GM23248 (cell line): Measurements from ENCODE around the gene ZNF462. TPM values are rescaled to one million over a fixed set of nuclear protein-coding genes. Genes with fewer than 3 reads are reported as not detected.

ENCODE experiments used
- DNase-seq: peaks from one replicate; pipeline ENCODE4 v3.0.0-alpha.2; 2015
- H2AFZ ChIP-seq: fragments of 200-600 bp; sonication (generic); 2 replicates; pipeline ENCODE4 v1.6.1; 2016; ENCODE audit warnings: antibody characterized with exemption
- H3F3A ChIP-seq: fragments of 200-600 bp; sonication (generic); 2 replicates; pipeline ENCODE4 v1.6.1; 2016; ENCODE audit warnings: mild to moderate bottlenecking, antibody characterized with exemption, mixed run types; ENCODE audit not compliant: insufficient read depth
- H3K27ac ChIP-seq: fragments of 200-600 bp; sonication (generic); 2 replicates; pipeline ENCODE4 v1.5.1; 2016; ENCODE audit warnings: mild to moderate bottlenecking
- H3K27me3 ChIP-seq: fragments of 200-600 bp; sonication (generic); replicated peaks from 2 replicates; pipeline ENCODE4 v1.6.1; 2016; ENCODE audit warnings: mild to moderate bottlenecking; ENCODE audit not compliant: insufficient read depth
- H3K36me3 ChIP-seq: fragments of 200-600 bp; sonication (generic); 2 replicates; pipeline ENCODE4 v1.6.1; 2016; ENCODE audit warnings: low read depth, mild to moderate bottlenecking
- H3K4me1 ChIP-seq: fragments of 200-600 bp; sonication (generic); 2 replicates; pipeline ENCODE4 v1.6.1; 2016; ENCODE audit warnings: mild to moderate bottlenecking; ENCODE audit not compliant: insufficient read depth
- H3K4me2 ChIP-seq: fragments of 200-600 bp; sonication (generic); one replicate; pipeline ENCODE4 v1.6.1; 2016; ENCODE audit warnings: mild to moderate bottlenecking; ENCODE audit not compliant: unreplicated experiment
- H3K4me3 ChIP-seq: fragments of 200-600 bp; sonication (generic); 2 replicates; pipeline ENCODE4 v1.5.1; 2016; ENCODE audit warnings: mild to moderate bottlenecking
- H3K79me2 ChIP-seq: fragments of 200-600 bp; sonication (generic); 2 replicates; pipeline ENCODE4 v1.6.1; 2016; ENCODE audit warnings: mild to moderate bottlenecking; ENCODE audit not compliant: insufficient read depth
- H3K9ac ChIP-seq: fragments of 200-600 bp; sonication (generic); 2 replicates; pipeline ENCODE4 v1.6.1; 2016; ENCODE audit warnings: mild to moderate bottlenecking
- H3K9me2 ChIP-seq: fragments of 200-600 bp; sonication (generic); 2 replicates; pipeline ENCODE4 v1.6.1; 2016; ENCODE audit warnings: mixed run types, mild to moderate bottlenecking, moderate library complexity; ENCODE audit not compliant: insufficient read depth
- H3K9me3 ChIP-seq: fragments of 200-600 bp; sonication (generic); one replicate; pipeline ENCODE4 v1.6.1; 2017; ENCODE audit warnings: low read depth
- H4K20me1 ChIP-seq: fragments of 200-600 bp; sonication (generic); 2 replicates; pipeline ENCODE4 v1.6.0; 2016; ENCODE audit not compliant: insufficient read depth
- EZH2 ChIP-seq: fragments of 200-600 bp; sonication (generic); IDR thresholded peaks from 2 replicates; pipeline ENCODE4 v1.6.1; 2018; ENCODE audit warnings: antibody characterized with exemption, mild to moderate bottlenecking; ENCODE audit not compliant: insufficient read depth, poor library complexity, severe bottlenecking
- EZH2phosphoT487 ChIP-seq: fragments of 200-600 bp; sonication (generic); IDR thresholded peaks from 2 replicates; pipeline ENCODE4 v1.6.1; 2018; ENCODE audit warnings: antibody characterized with exemption, moderate library complexity, mild to moderate bottlenecking, low read depth; ENCODE audit not compliant: insufficient read depth
- WGBS, 2 experiments: methylation state at CpG; one replicate each; pipeline ENCODE4 v1.1.6; 2015 to 2017; ENCODE audit warnings: low lambda C conversion rate in 2 of 2, low coverage in 1 of 2; ENCODE audit errors: missing lambda C conversion rate in 2 of 2; 5-methylcytosine and 5-hydroxymethylcytosine counted together
- in situ Hi-C: fragments of 300-500 bp; cut with MboI; formaldehyde crosslinking; loops from 2 replicates; pipeline ENCODE4 v1.15.0; 2020
- polyA plus RNA-seq: library from polyadenylated mRNA; unstranded; fragments of >200 nt; fragmentation: Nextera tagmentation; extraction: Ambion mirVana; gene quantifications from 2 replicates; pipeline ENCODE4 v1.2.1, GENCODE V29; 2016
- total RNA-seq: library from RNA; depleted of rRNA; stranded (reverse); fragments of >200 nt; shearing (Covaris generic); gene quantifications from 2 replicates; pipeline ENCODE4 v1.2.3, GENCODE V29; 2014

The ZNF462 gene
- total and polyA plus RNA-seq, 2 experiments from 2014 or later, result 1.1 to 5.0 TPM

DNA sequence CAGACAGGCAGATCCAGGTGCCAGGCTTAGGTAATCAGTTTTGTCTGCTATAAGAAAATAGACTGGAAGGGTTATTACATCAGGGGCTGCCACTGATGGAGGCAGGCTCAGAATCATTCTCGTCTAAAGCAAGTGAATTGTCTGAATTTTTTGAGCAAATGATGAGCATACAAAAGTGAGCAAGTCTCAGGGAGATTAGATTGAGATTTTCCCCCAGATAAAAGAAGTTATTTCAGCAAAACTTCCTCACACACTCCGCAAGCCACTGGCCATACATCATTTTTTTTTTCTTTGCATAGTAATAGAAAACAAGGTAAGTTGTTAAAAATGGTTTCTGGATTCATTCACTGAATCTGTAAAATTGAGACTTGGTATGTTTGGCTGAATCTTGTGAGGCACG lies 52.9 kb downstream of the ZNF462 start:
- in situ Hi-C loops, result no loop called here
- WGBS, 2 experiments, result 96 to 97% methylated on average over 3 of the region's 3 CpGs

DNA sequence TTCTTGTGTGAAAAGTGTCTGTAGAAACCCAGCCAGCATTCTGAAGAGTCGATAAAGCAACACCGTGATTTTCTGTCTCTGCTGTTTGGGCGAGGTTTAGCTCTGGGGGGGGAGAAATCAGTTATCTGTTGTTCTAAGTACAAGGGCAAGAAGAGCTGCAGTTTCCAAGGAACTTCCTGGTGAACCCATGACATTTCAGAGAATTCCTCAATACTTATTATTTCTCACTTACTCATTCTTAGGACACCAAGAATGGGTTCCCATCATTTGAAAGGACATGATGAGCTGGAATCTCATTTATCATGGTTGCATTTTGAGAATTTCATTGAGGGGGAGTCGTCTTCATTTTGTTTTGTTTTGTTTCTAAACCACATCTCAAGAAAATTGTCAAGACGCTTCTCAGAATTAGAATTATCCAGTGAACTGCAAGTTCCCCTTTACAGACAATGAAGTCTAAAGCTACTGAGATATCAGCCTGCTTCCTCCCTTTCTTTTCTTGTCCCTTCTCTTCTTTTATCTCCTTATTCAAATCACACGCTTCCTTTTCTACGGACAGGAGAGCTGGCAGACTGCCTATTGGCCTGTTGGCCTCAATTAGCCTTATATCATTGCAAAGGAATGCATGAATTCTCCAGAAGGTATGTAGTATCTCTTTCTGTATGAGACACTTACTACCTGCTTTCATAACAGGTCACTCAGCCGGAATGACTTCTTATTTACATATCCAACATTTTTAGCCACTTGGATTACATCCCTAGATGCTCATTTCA lies 53.7 kb downstream of the ZNF462 start:
- Histone ChIP-seq H2AFZ (no peak overlapping the region), H3K79me2 (no peaks in the 10 kb centered on the region), H3K36me3 (no peaks in the 10 kb centered on the region), H3K4me2 (peak overlapping the region; percentile 64), H3K9me2 (no peaks in the 10 kb centered on the region), H3K27me3 (no peaks in the 10 kb centered on the region), H3F3A (peaks cover 27% of the 10 kb centered on the region), H3K4me3 (peak overlapping the region; percentile 38), H3K9me3 (no peaks in the 10 kb centered on the region), H4K20me1 (no peaks in the 10 kb centered on the region), H3K9ac (no peak overlapping the region), H3K27ac (peak overlapping the region; percentile 50), H3K4me1 (peaks cover 34% of the 10 kb centered on the region)
- peak; percentile 79 for DNase-seq
- in situ Hi-C loops, result no loop called here
- TF ChIP-seq EZH2 (no peak), EZH2phosphoT487 (no peak)
- whole genome bisulfite sequencing, 2 experiments, result 53 to 58% methylated on average over 8 of the region's 8 CpGs

More for the DNA sequence above, 52.9 kb downstream of the ZNF462 start:
- H4K20me1 ChIP-seq, result no peaks in the 10 kb centered on the region
- no peak overlapping the region for H3K4me2 ChIP-seq
- H2AFZ ChIP-seq, result no peak overlapping the region
- no peaks in the 10 kb centered on the region for H3K36me3 ChIP-seq
- H3K9me3 ChIP-seq, result no peaks in the 10 kb centered on the region
- H3K9ac ChIP-seq, result no peak overlapping the region
- H3K4me3 ChIP-seq, result no peak overlapping the region
- H3K9me2 ChIP-seq, result no peaks in the 10 kb centered on the region
- no peak for TF ChIP-seq EZH2
- TF ChIP-seq EZH2phosphoT487, result no peak
- H3K27me3 ChIP-seq, result no peaks in the 10 kb centered on the region
- no peaks in the 10 kb centered on the region for H3K79me2 ChIP-seq
- DNase-seq, result no peak
- H3K4me1 ChIP-seq, result peaks cover 26% of the 10 kb centered on the region
- H3K27ac ChIP-seq, result no peak overlapping the region
- H3F3A ChIP-seq, result peaks cover 20% of the 10 kb centered on the region

DNA sequence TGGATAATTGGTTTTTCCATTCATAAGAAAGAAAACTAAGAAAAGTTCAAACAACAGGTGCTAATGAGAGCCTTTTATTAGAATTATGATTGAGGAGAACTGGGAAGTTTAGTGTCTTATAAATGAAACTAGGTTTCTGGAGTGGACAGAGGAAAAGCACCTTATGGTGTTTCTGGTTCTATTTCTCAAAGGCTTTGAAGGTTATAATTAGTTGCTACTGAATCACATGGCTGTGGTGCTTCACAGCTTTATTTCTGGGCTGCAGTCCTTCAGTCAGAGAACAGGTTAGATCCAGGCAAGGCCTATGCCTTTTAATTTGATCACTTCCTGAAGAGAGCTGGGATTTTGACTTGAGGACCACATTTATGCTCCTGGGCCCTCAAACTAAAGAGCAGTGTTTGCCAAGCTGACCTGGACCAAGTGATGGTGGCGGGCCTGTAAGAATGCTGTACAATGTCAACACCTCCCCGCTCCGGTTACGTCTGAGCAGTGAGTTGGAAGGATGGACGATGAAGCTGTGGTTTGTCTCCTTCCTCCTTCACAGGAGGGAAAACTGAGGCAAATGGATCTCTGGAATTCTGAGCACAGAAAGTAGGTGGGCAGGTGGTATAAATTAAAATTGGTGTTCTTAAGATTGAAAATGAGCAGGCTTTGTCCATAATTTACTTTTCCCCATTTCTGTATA lies 56.0 kb downstream of the ZNF462 start:
- DNase-seq, result no peak
- H3K9ac ChIP-seq, result no peak overlapping the region
- no peaks in the 10 kb centered on the region for H3K36me3 ChIP-seq
- H3K4me3 ChIP-seq, result no peak overlapping the region
- peaks cover 36% of the 10 kb centered on the region for H3F3A ChIP-seq
- no peaks in the 10 kb centered on the region for H3K79me2 ChIP-seq
- no peak overlapping the region for H3K4me2 ChIP-seq
- no peaks in the 10 kb centered on the region for H3K9me2 ChIP-seq
- peaks cover 41% of the 10 kb centered on the region for H3K4me1 ChIP-seq
- no peaks in the 10 kb centered on the region for H4K20me1 ChIP-seq
- H2AFZ ChIP-seq, result no peak overlapping the region
- no peaks in the 10 kb centered on the region for H3K9me3 ChIP-seq
- no peaks in the 10 kb centered on the region for H3K27me3 ChIP-seq
- in situ Hi-C loops, result no loop called here
- H3K27ac ChIP-seq, result no peak overlapping the region
- TF ChIP-seq EZH2phosphoT487, result no peak
- no peak for TF ChIP-seq EZH2
- 97 to 99% methylated on average over 5 of the region's 5 CpGs for WGBS, 2 experiments

DNA sequence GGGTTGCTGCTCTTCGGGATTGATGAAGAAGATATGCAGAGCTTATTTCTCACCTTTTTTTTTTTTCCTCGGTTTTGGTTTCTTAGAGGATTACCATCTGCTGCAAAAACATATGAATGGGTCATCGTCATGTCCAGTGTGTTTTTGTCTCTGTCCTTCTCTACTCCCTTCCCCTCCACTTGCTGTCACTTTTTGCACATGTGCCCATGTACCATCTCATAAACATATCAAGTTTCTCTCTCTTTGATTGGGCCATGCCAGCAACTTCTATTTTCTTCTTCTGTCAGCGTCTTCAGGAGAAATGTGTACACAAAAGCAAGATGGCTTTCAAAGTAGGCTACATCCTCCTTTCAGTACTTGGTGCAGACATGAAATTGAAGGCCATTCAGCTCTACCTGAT lies 57.1 kb downstream of the ZNF462 start:
- H3K9me3 ChIP-seq, result no peaks in the 10 kb centered on the region
- no peak overlapping the region for H3K4me3 ChIP-seq
- no peaks in the 10 kb centered on the region for H3K79me2 ChIP-seq
- no peaks in the 10 kb centered on the region for H3K27me3 ChIP-seq
- 91 to 93% methylated on average over 4 of the region's 4 CpGs for WGBS, 2 experiments
- DNase-seq, result no peak
- H3K4me2 ChIP-seq, result no peak overlapping the region
- TF ChIP-seq EZH2phosphoT487 (no peak), EZH2 (no peak)
- H3F3A ChIP-seq, result peaks cover 36% of the 10 kb centered on the region
- H3K9ac ChIP-seq, result no peak overlapping the region
- H2AFZ ChIP-seq, result no peak overlapping the region
- no peaks in the 10 kb centered on the region for H4K20me1 ChIP-seq
- H3K27ac ChIP-seq, result no peak overlapping the region
- no peaks in the 10 kb centered on the region for H3K36me3 ChIP-seq
- in situ Hi-C loops, result no loop called here
- H3K9me2 ChIP-seq, result no peaks in the 10 kb centered on the region
- H3K4me1 ChIP-seq, result peaks cover 41% of the 10 kb centered on the region
